ENCODE measurements around the gene AKT3. TPM values are rescaled to one million over a fixed set of nuclear protein-coding genes. Genes with fewer than 3 reads are reported as not detected.
"Not testable (repeated sequence)": the region's sequence is repeated elsewhere in the genome, so short reads cannot be mapped to it uniquely, and the experiment has no call there.

AKT3 gene
- total RNA-seq, 1 experiment from 2014 or later: 35.8 TPM

- no peak for DNase-seq (ENCODE audit: low read depth)
These were observed 65.5 kb downstream of the AKT3 start for GRCh38 chr1:243784506-243784905.

GRCh38 chr1:243783714-243784113, 66.3 kb downstream of the AKT3 start:
- DNase-seq (ENCODE audit: low read depth): no peak

- not testable (repeated sequence) for DNase-seq (ENCODE audit: low read depth)
These were observed 77.5 kb downstream of the AKT3 start for GRCh38 chr1:243772361-243773050.

- DNase-seq (ENCODE audit: low read depth): no peak
These were observed 79.2 kb downstream of the AKT3 start for GRCh38 chr1:243770860-243771259.

GRCh38 chr1:243765676-243766075, 84.4 kb downstream of the AKT3 start:
- no peak for DNase-seq (ENCODE audit: low read depth)

- DNase-seq (ENCODE audit: low read depth): no peak
These were observed 86.2 kb downstream of the AKT3 start for GRCh38 chr1:243763806-243764205.

- DNase-seq (ENCODE audit: low read depth): no peak
These were observed 91.4 kb downstream of the AKT3 start for GRCh38 chr1:243758647-243759046.

GRCh38 chr1:243756529-243756928, 93.5 kb downstream of the AKT3 start:
- DNase-seq (ENCODE audit: low read depth): peak; percentile 18

- no peak for DNase-seq (ENCODE audit: low read depth)
These were observed 95.7 kb downstream of the AKT3 start for GRCh38 chr1:243754348-243754747.

GRCh38 chr1:243751506-243751905, 98.5 kb downstream of the AKT3 start:
- no peak for DNase-seq (ENCODE audit: low read depth)

- DNase-seq (ENCODE audit: low read depth): peak; percentile 73
These were observed 101.2 kb downstream of the AKT3 start for GRCh38 chr1:243748706-243749283.

GRCh38 chr1:243748227-243748626, 101.8 kb downstream of the AKT3 start:
- no peak for DNase-seq (ENCODE audit: low read depth)

- no peak for DNase-seq (ENCODE audit: low read depth)
These were observed 103.3 kb downstream of the AKT3 start for GRCh38 chr1:243746751-243747150.

GRCh38 chr1:243745356-243745755, 104.7 kb downstream of the AKT3 start:
- DNase-seq (ENCODE audit: low read depth): peak; percentile 59

GRCh38 chr1:243742819-243743218, 107.2 kb downstream of the AKT3 start:
- DNase-seq (ENCODE audit: low read depth): peak; percentile 87

GRCh38 chr1:243740255-243740999, 109.6 kb downstream of the AKT3 start:
- no peak for DNase-seq (ENCODE audit: low read depth)

GRCh38 chr1:243739335-243740003, 110.6 kb downstream of the AKT3 start:
- DNase-seq (ENCODE audit: low read depth): no peak

GRCh38 chr1:243738020-243738419, 112.0 kb downstream of the AKT3 start:
- DNase-seq (ENCODE audit: low read depth): no peak

- DNase-seq (ENCODE audit: low read depth): no peak
These were observed 114.6 kb downstream of the AKT3 start for GRCh38 chr1:243735457-243735856.

- DNase-seq (ENCODE audit: low read depth): no peak
These were observed 115.7 kb downstream of the AKT3 start for GRCh38 chr1:243734308-243734695.

- DNase-seq (ENCODE audit: low read depth): no peak
These were observed 116.3 kb downstream of the AKT3 start for GRCh38 chr1:243733670-243734307.

- no peak for DNase-seq (ENCODE audit: low read depth)
These were observed 117.4 kb downstream of the AKT3 start for GRCh38 chr1:243732637-243733036.
